Suppressor macrophage treated with lipopolysaccharide for 1 hour (primary cell): ENCODE measurements around the gene FSCN2.
"Not testable (repeated sequence)": the region's sequence is repeated elsewhere in the genome, so short reads cannot be mapped to it uniquely, and the experiment has no call there.

Experiments
- DNase-seq, 3 donors: peaks; one replicate each; pipeline ENCODE4 v3.0.0-alpha.2; 2020 to 2022

Gene FSCN2

GRCh38 chr17:81579821-81580321, 51.7 kb downstream of the FSCN2 start:
- DNase-seq = no peak

GRCh38 chr17:81580481-81580880, 52.3 kb downstream of the FSCN2 start:
- DNase-seq = no peak

GRCh38 chr17:81581758-81582157, 53.6 kb downstream of the FSCN2 start:
- DNase-seq = no peak

- DNase-seq = no peak
These were observed 54.2 kb downstream of the FSCN2 start for GRCh38 chr17:81582341-81582740.

- no peak for DNase-seq
These were observed 54.6 kb downstream of the FSCN2 start for GRCh38 chr17:81582749-81583148.

GRCh38 chr17:81583589-81584342, 55.6 kb downstream of the FSCN2 start:
- no peak for DNase-seq

- DNase-seq = not testable (repeated sequence)
These were observed 56.6 kb downstream of the FSCN2 start for GRCh38 chr17:81584771-81585170.

GRCh38 chr17:81586096-81586495, 57.9 kb downstream of the FSCN2 start:
- DNase-seq = no peak
